ENCODE measurements around the gene OR5H1. TPM values are rescaled to one million over a fixed set of nuclear protein-coding genes. Genes with fewer than 3 reads are reported as not detected.

OR5H1 gene
- 0.17 TPM in 1 of 2 replicates, not detected in the other for total RNA-seq
- total RNA-seq (2013) = not detected
- not detected in 2 replicates for polyA plus RNA-seq
- polyA minus RNA-seq = not detected in 2 replicates

DNA sequence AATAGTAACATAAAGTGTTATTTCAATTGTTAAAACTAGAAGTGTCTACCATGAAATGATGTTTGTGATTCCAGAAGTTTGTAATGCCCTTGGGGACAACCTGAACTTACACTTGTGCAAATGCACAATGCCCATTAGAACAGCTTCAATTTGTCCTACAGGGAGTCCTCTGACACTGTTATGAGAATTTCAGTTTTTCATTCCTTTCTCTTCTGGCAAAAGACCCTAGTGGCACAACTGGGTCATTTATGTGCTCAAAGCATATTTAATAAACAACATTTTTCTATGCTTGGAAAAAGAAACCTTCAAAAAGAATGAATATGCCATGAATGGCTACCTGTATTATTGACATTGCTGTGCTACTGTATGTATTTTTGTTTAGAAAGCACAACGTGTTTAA, at the start of gene OR5H1:
Gene OR5H1 (plus strand): TSS at position 301 of the 400 bp plus-strand sequence. CDS start 1,977 bp downstream, outside the sequence.
- Histone ChIP-seq H3K27ac (ENCODE audit: low read length in 2 of 2) (no peak within 1 kb of the TSS), H2AFZ (ENCODE audit: insufficient read depth, low read depth, low read length, poor library complexity, severe bottlenecking) (no peak within 1 kb of the TSS)
- H3K27ac Mint-ChIP-seq = no peak within 1 kb of the TSS

DNA sequence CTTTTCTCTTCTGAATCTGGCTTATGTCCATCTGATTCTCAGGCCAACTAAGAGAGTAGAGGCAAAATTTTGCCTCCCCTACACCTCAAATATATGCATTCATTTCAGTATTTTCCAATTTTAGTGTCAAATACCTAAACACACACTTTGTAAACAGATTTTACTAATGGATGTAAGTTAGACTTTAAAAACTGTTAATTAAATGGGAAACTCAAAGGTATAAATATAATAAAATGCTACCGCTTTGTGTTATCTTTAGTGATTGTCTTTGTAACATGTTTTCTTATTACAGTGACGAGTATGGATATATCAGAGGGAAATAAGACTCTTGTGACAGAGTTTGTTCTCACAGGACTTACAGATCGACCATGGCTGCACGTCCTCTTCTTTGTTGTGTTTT, 43.6 kb upstream of the OR5H1 start, which contains the start of gene OR5AC2:
Gene OR5AC2 (plus strand): TSS at position 301 of the 400 bp plus-strand sequence. CDS start 0 bp downstream, at position 301.
- ATAC-seq (ENCODE audit: low read depth) = no peak
- Histone ChIP-seq H2AFZ (ENCODE audit: insufficient read depth, low read depth, low read length, poor library complexity, severe bottlenecking) (no peak within 1 kb of the TSS), H4K20me1 (ENCODE audit: control insufficient read depth, insufficient read depth, low read length, poor library complexity, severe bottlenecking) (no peaks in the 10 kb centered on the region), H3K4me1 (ENCODE audit: control insufficient read depth in 2 of 2, insufficient read depth in 2 of 2, low read length in 2 of 2) (no peaks in the 10 kb centered on the region), H3K27ac (ENCODE audit: low read length in 2 of 2) (no peak within 1 kb of the TSS), H3K4me2 (replicated peaks; ENCODE audit: low read depth, low read length, poor library complexity, severe bottlenecking) (no peak within 1 kb of the TSS), H3K36me3 (replicated peaks in 1 of 2; ENCODE audit: control extremely low read depth in 1 of 2, control insufficient read depth in 1 of 2, extremely low read depth in 1 of 2, insufficient read depth in 2 of 2, low read length in 1 of 2) (no peaks in the 10 kb centered on the region), H3K9me3 (ENCODE audit: control extremely low read depth in 1 of 3, control insufficient read depth in 2 of 3, insufficient read depth in 1 of 3, low read length in 2 of 3) (no peaks in the 10 kb centered on the region), H3K9ac (ENCODE audit: low read length) (no peak within 1 kb of the TSS), H3K4me3 (ENCODE audit: control extremely low read depth in 1 of 5, extremely low read depth in 1 of 5, insufficient read depth in 1 of 5, low read depth in 2 of 5, low read length in 4 of 5) (no peak within 1 kb of the TSS), H3K27me3 (replicated peaks in 1 of 4; ENCODE audit: control extremely low read depth in 1 of 4, control insufficient read depth in 3 of 4, insufficient read depth in 4 of 4, low read length in 3 of 4) (no peaks in the 10 kb centered on the region), H3K79me2 (ENCODE audit: control insufficient read depth, insufficient read depth, low read length) (no peaks in the 10 kb centered on the region)
- POLR2A ChIA-PET = no interaction called here
- no peak within 1 kb of the TSS for H3K4me3 Mint-ChIP-seq
- DNase-seq = no peak
- CTCF ChIA-PET = no interaction called here
- no peak within 1 kb of the TSS for H3K27ac Mint-ChIP-seq
- 100% methylated on average over 1 of the region's 4 CpGs for WGBS (ENCODE audit: insufficient coverage)
- no peaks in the 10 kb centered on the region for H3K4me1 Mint-ChIP-seq
- peaks cover 5% of the 10 kb centered on the region for H3K9me3 Mint-ChIP-seq (ENCODE audit: insufficient read depth)
- TF ChIP-seq EZH2 (IDR thresholded peaks at IDR 0.05; ENCODE audit: borderline replicate concordance, insufficient read depth, low read depth, low read length, poor library complexity, severe bottlenecking) (no peak), CTCF (IDR thresholded peaks at IDR 0.05) (no peak)
- intact Hi-C loops (cut with micrococcal nuclease) = no loop called here
- H3K27me3 Mint-ChIP-seq = no peaks in the 10 kb centered on the region

More for the DNA sequence above, at the start of gene OR5H1:
- DNase-seq (no peak), ATAC-seq (ENCODE audit: low read depth) (no peak)
- H3K36me3 ChIP-seq (replicated peaks in 1 of 2; ENCODE audit: control extremely low read depth in 1 of 2, control insufficient read depth in 1 of 2, extremely low read depth in 1 of 2, insufficient read depth in 2 of 2, low read length in 1 of 2) = no peaks in the 10 kb centered on the region
- H3K4me1 ChIP-seq (ENCODE audit: control insufficient read depth in 2 of 2, insufficient read depth in 2 of 2, low read length in 2 of 2) = no peaks in the 10 kb centered on the region
- no peak within 1 kb of the TSS for H3K4me3 ChIP-seq (ENCODE audit: control extremely low read depth in 1 of 5, extremely low read depth in 1 of 5, insufficient read depth in 1 of 5, low read depth in 2 of 5, low read length in 4 of 5)
- Mint-ChIP-seq H3K4me1 (no peaks in the 10 kb centered on the region), H3K9me3 (ENCODE audit: insufficient read depth) (peaks cover 3% of the 10 kb centered on the region), H3K27me3 (no peaks in the 10 kb centered on the region), H3K4me3 (no peak within 1 kb of the TSS)
- no peaks in the 10 kb centered on the region for H3K9me3 ChIP-seq (ENCODE audit: control extremely low read depth in 1 of 3, control insufficient read depth in 2 of 3, insufficient read depth in 1 of 3, low read length in 2 of 3)
- no peak within 1 kb of the TSS for H3K4me2 ChIP-seq (replicated peaks; ENCODE audit: low read depth, low read length, poor library complexity, severe bottlenecking)
- no peaks in the 10 kb centered on the region for H3K27me3 ChIP-seq (replicated peaks in 1 of 4; ENCODE audit: control extremely low read depth in 1 of 4, control insufficient read depth in 3 of 4, insufficient read depth in 4 of 4, low read length in 3 of 4)
- WGBS (ENCODE audit: insufficient coverage) = no CpG with 5 or more reads among the region's 1 CpG
- H3K79me2 ChIP-seq (ENCODE audit: control insufficient read depth, insufficient read depth, low read length) = no peaks in the 10 kb centered on the region
- intact Hi-C loops (cut with micrococcal nuclease) = no loop called here
- H3K9ac ChIP-seq (ENCODE audit: low read length) = no peak within 1 kb of the TSS
- no peaks in the 10 kb centered on the region for H4K20me1 ChIP-seq (ENCODE audit: control insufficient read depth, insufficient read depth, low read length, poor library complexity, severe bottlenecking)
- ChIA-PET CTCF (no interaction called here), POLR2A (no interaction called here)
- no peak for TF ChIP-seq EZH2 (IDR thresholded peaks at IDR 0.05; ENCODE audit: borderline replicate concordance, insufficient read depth, low read depth, low read length, poor library complexity, severe bottlenecking)

Data from B cell (primary cell).